Stimulated activated CD4-positive, alpha-beta T cell treated with anti-CD3 and anti-CD28 coated beads, TNF-alpha, amount 100 ng/mL, for 4 hours (primary cell): ENCODE results near the gene SENP5.

Source experiments
- DNase-seq, 3 experiments: peaks; one replicate each; pipeline ENCODE4 v3.0.0-alpha.2; 2020; ENCODE audit warnings: low read depth in 3 of 3

Gene SENP5

DNA sequence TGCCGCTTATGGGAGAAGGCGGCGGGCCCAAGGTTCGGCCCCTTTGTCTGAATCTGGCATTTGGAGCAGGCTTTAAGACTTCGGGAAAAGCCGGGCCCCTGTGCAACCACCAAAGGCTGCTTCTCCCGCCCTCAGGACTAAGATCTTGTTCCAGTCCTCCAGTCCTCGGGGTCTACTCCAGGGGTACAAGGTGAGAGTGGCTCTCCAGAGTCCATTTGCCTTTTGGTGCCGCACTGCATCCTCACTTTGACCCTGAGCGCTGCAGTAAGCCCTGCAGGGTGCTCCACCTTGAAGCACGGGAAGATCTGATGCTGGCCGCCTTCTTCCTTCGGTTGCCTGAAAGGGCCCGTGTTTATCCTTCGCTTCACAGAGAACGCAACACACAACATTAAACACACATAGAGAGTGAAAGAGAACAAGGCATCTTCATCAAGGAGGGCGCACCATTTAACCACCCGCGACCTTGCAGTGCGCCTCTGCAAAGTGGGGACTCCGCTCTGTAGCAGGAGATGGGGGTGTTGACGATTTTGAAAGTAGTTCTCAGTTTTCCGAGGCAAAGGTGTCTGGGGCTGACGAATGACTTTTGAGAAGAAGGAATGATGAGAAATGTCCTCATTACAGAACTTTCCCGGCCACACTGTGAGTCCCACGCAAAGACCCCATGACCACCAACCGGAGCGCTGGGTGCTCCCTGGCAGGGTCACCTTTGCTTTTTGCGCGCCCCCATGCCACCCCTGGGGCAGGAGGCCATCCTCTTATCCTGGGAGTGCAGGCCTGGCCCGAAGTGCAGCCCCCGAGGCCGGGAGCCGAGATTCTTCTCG lies 99.9 kb downstream of the SENP5 start:
- DNase-seq, result no peak

DNA sequence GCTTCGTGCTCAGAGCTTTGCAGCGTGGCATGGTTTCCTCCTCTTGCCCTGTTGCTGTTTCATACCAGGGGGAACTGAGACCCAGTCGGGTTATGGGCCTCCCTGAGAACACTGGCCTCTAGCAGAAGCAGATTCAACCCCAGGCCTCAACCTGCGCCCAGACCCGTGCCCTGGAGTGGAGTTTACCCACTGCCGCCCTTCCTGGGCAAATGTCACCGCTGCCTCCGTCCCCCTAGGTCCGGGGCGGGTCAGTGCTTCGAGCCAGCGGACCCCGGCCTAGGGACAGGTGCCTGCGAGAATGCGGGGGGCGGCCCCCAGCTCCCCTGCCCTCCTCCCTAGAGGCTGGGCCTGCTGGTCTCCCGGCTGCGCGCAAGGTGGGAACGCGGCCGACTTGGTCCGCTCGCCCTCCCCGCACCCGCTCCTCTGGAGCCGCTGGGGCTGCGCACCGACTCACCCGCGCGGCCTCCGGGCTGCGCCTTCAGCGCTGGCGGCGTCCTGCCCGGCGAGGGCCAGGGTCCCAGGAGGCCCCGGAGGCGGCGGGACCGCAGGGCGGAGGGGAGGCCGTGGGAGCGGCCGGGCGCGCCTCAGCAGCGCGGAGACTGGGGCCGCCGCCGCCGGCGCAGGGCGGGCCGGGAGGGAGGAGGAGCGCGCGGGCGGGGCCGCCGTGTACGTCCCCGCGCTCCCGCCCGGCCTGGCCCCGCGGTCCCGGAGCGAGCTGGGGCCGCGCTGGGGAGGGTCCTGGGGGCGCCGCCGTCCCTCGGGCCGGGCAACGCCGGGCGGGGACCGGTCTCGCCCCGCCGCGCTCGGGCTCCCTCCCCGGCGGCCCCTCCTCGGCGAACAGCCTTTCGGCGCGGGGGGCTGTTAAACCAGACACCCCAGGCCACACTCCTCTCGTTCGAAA lies 100.8 kb downstream of the SENP5 start, which contains the start of gene PIGZ:
Gene PIGZ, minus strand, starts transcription at position 601 of the 901 bp plus-strand sequence. CDS start 16,802 bp downstream, outside the sequence.
- DNase-seq, result peak in 1 of 3 experiments; percentile 41

DNA sequence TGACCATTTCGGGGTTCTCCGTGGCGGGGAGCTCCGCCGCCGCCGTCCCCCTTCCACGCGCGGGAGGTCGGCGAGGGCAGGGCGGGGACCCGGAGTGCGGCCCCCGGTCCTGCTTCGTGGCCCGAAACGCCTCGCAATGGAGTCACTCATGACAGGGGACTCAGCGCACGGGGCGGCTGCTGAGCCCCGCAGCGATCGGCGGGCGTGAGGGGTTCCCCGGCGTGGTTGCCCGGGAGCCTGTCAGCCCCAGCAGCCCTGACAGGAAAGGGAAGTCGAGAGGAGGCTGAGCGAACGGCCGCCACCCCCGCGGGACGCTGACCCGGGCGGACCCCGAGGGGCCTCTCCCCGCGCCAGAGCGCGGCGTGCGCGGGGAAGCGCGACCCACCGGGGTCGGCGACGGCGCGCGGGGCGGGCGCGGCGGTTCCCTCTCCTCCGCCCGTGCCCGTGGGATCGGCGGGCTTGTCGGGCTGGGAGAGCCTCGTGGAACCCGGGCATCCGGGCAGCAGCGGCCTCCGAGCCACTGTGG lies 101.5 kb downstream of the SENP5 start:
- peak in 2 of 3 experiments; percentile 18 to 42 for DNase-seq

DNA sequence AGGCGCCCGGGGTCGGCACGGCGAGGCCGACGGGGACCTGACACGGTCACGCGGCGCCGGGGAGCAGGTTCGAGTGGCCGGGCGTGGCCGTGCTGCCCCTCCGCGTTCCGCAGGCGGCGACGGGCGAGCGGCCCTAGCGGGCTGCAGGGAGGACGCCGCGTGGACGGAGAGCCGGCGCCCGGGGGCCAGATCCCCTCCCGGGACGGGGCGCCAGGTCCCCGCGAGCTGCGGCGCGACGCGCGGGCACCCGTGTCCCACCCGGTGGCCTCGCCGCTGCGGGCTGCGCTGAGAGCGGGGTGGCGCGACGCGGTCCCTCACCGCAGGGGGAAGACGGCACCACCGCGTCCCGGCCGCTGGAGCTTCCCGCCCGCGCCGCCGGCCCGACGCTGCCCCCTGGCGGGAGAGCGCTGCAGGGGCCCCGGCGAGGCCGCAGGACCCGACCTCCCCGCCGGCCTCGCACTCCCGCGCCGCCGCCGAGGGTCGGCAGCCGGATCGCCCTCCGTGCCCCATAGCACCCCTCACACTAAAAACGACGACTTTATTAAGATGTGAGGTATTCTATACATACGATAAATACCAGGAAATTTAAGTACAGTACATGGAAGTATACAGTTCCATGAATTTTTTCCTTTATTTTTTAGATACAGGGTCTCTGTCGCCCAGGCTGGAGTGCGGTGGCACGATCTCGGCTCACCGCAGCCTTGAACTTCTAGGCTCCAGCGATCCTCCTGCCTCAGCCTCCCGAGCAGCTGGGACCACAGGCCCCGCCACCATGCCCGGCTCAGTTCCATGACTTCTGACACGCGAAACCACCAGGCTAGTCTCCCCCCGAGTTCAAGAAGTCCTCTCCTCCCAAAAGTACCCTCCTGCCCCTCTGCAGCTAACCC lies 102.2 kb downstream of the SENP5 start:
- peak; percentile 44 to 63 (median 45) for DNase-seq

DNA sequence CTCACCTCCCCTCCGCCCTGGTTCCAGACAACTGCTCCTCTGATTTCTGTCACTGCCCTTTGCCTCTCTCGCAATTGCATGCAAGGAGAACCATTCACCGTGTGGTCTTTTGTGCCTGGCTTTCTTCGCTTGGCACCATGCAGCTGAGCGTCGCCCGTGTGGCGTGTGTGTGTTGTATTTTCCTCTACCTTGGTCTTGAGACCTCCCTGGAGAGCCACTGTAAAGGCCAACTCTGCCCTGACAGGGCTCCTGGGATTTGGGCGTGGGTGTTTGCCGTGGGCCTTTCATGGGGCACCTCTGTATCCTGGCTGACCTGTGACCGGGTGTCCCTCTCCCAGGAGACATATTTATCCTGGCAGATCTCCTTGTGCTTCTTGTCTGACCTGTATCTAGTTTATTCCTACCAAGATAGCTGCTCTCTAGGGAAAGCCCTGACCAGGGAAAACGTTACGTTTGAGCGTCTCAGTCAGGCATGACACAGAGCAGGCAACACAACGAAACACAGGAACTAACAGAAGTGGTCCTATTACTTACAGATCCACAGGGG lies 102.9 kb downstream of the SENP5 start:
- no peak for DNase-seq

DNA sequence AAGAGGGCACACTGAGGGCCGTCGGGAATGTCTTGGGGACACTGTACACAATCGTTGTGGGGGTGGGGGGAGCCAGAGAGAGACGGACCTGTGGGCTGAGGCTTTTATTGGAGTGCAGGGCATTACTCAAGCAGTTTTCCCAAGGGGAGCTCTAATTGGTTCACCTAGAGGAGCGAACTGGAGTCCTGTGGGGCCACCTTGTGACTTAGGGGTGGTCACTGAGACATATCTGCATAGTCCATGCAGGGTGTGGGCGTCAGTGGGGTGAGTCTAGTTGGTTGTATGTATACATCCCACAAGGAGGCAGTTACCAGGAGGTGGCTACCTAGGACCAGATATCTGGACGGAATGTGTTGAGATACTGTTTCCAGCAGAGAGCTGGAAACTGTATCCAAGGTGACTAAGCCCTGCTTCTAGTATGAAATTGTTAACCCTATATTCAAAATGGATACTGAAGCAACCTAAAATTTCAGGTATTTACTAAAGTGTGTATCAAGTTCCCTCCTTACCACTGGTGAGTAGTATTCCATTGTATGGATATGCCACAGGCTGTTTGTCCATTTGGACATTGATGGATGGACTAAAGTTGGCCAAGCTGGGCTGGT lies 103.5 kb downstream of the SENP5 start:
- DNase-seq, result no peak

DNA sequence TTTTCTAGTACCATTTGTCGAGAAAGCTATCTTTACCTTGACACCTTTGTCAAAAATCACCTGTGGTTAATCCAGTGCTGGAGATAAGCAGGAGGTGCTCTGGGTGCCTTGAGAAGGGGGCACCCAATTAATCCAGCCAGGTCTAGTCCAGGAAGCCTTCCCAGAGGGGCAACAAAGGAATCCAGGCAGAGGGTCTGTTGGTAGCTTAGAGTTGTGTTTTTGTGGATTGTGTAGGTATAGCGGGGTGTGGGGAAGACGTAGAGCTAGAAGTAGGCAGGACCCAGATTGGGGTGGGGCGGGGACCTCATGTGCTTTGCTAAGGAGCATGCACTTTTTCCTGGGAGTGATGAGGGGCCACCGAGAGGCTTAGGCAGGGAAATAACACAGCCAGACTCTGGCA lies 106.9 kb downstream of the SENP5 start:
- no peak for DNase-seq

DNA sequence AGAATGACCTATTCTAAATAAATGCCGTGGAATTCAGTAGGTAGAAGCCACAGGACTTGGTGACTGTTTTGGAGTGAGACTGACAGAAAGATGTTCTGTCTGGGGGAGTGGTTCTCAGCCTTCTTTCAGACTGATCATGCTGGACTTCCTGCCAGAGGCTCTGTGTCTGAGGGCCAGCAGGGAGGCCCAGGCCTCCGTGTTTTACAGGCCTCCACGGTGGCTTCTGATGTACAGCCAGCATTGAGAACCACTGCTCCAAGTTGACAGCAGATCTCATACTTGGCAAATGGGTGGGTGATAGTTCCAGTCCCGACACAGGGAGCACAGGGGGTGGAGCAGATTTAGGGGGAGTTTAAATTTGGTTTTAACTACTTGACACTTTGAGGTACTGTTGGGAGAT lies 107.6 kb downstream of the SENP5 start:
- DNase-seq, result no peak

DNA sequence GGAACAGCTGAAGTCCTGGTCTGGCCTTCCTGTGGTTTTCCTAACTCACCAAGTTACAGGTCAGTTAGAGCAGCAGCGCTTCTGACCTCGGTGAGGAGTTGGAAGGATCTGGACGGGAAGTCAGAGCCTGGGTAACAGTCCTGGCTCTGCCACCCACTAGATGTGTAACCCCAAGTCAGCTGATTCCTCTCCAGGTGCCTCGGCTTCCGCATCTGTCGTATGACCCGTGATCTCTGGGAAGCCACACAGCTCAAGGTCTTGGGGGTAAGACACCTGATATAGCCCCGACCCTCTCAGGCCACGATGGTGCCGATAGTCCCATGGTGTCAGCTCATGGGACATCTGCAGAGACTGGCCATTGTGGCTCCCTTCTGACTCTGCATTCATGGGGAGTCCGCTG lies 109.2 kb downstream of the SENP5 start:
- DNase-seq, result no peak

DNA sequence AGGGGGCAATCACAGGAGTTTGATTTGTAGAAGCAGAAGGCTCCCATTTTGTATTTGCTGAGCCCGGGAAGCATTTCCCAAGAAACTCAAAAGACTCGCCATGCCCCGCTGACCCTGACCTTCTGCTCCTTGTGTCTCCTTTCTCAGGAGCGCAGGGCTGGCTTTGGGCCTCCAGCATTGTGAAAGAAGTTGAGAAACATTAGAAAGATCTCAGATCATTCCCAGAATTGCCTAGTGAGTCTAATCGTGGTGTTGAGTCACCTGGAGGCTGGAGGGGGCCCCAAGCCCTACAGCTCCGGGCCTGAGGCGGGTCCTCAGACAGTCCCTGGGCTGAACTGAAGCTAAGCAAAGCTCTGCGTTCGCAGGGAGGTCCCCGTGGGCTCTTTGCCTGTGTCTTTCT lies 111.8 kb downstream of the SENP5 start:
- DNase-seq, result no peak

DNA sequence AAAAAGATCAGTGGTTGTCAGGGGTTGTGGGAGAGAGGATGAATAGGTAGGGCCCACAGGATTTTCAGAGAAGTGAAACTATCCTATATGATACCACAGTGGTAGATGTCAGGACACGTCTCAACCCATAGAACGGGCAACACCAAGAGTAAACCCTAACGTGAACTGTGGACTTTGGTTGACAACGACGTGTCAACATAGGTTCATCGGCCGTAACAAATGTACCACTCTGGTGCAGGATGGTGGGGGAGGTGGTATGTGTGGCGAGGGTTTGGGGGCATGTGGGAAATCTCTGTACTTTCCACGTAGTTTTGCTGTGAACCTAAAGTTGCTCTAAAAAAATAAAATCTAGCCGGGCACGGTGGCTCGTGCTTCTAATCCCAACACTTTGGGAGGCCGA lies 113.9 kb downstream of the SENP5 start:
- no peak for DNase-seq

DNA sequence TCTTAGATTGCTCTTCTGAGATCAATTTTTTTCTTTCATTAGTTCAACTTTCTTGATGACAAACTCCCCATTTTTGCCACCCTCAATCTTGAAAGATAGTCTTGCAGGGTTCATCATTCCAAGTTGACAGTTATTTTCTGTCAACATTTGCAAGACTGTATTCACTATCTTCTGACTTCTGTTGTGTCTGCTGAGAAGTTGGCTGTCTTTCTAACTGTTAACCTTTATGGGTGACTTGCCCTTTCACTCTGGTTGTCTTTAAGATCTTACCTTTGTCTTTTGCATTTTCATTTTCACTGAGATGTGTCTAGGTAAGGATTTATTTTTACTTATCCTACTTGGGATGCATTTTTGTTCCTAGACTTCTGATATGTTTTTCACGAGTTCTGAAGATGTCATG lies 115.5 kb downstream of the SENP5 start:
- DNase-seq, result no peak
